ENCODE results near the gene PVALB.

PVALB gene

DNA sequence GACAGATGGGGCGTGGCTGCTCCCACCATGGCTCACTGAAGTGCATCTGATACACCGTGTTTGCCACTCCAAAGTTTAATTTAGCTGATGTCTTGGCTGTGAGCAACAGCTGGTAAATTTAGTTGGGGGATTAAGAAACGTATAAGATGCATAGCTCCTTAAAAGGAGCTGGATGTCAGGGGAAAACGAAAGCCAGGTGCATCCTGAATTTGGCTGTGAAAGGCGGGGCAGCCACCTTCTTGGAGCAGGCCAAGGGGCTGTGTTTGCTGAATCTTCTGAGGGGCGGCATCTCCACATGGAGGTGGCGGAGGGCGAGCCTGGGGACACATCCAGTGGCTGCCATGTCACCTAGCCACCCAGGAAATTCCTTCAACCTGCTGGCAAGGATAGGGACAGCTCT is 23.3 kb upstream of the PVALB start:
- no peak for DNase-seq

DNA sequence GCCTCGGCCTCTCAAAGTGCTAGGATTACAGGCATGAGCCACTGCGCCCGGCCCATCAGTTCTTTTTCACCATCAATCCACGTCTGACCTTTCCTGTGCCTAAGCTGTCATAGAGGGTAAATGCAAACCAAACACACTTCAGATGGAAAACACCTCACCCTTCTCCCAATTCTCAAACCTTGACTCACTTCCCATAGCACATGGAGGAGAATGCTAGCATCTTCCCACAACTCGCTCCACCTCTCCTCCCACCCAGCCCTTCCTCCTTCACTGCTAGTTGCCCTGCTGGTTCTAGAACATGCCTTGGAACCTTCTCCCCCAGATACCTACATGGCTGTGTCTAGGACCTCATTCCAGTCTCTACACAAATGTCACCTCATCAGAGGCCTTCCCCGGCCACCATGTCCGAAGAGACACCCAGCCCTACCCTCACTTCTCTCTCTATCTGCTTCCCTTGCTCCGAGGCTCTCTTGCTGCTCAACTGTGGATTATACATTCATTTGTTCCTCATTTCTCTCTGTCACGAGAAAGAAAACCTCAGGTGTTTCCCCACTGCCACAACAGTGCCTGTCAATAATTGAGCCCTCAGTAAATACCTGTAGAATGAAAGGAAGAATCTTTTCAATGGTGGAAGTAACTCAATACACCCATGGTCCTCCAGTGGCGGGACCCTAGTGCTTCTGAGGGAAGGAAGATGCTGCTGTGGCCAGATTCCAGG is 22.7 kb upstream of the PVALB start:
- DNase-seq: no peak

DNA sequence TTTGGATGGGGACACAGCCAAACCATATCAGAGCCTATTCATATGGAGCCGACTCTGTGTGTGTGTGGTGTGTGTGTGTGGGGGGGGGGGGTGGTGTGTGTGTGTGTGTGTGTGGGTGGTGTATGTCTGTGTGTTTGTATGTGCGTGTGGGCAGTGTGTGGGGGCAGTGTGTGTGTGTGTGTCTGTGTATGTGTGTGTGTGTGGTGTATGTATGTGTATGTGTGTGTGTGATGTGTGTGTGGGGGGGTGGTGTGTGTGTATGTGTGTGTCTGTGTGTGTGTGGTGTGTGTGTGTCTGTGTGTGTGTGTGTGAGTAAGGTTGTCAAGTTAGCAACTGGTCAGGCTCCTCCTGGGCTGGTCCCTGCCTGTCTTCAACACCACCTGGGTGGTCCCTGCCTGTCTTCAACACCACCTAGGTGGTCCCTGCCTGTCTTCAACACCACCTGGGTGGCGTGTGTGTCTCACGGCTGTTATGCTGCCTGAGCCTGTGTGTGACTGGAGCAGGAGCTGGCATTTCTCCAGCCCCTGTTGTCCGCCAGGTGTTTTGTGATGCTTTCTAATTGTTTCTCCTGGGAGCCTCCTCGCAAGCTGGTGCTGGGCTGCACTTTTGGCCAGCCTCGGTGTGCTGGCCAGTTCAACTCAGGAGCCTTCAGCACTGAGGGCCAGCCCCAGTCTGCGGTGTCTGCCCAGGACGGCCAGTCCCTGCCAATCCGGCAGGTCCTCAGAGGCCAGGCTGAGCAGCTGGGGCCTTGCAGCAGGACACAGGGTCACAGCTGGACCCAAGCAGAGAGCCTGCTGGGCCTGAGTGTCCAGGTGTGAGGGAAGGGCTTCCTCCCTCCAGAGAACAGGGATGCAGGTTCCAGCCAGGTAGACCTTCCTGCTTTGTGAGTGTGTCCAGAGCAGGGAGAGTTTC is 21.5 kb upstream of the PVALB start:
- DNase-seq: no peak

DNA sequence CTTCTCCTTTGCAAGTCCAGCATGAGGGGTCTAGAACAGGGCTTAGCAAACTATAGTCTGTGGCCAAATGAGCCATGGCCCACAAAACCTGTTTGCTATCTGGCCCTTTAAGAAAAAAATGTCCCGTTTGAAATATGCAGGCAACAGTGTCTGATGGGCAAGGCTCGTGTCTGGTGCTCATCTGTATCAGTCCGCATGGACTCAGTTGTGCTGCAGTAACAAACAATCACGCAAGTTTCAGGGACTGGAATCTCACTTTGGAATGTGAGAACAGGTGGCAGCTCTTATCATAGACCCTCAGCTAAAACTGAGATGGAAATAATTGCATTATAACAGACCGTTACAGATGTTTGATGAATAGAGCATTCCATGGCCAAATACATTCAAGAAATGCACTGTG is 19.1 kb upstream of the PVALB start:
- no peak for DNase-seq

DNA sequence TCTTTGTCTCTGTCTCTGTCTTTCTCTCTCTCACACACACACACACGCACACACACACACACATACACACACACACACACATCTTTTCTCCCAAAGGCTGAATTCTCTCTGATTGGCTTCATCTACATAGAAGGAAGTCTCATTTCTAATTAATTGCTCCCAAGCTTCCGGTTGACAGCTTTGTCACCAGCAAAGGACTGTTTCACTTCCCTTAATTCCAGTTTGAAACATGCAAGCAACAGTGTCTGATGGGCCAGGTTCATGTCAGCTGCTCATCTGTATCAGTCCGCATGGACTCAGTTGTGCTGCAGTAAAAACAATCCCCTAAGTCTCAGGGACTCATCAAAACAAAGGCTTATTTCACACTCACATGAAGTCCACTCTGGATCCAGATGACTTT is 16.2 kb upstream of the PVALB start:
- peak in 1 of 2 donors; percentile 24 for DNase-seq

DNA sequence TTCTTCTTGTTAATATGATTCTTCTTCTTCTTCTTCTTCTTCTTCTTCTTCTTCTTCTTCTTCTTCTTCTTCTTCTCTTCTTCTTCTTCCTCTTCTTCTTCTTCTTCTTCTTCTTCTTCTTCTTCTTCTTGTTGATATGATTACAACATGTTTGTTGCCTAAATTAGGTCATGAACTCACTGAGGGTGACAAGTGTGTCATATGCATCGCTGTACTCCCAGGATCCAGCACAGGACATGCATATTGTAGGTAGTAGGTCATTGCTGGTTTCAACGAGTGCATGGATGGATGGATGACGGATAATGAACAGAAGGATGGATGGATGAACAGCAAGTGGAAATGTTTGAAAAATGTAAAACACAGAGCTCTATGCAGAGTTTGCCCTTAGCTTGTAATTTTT is 14.9 kb upstream of the PVALB start:
- DNase-seq: no peak

DNA sequence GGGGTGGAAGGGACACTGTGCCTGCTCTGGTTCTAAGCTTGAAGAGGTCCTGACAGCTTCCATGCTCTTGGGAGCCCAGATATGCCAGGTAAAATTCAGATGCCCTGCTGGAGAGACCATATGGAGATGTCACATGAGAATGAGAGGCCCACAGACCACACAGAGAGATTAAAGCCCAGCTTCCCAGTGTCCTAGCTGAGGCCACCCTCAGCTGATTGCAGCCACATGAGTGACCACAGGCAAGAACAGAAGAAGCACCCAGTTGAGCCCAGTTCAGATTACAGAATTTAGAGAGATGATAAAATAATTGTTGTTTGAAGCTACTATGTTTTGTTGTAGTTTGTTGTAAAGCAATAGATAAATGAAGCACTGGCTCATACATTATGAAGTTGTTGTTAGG is 14.4 kb upstream of the PVALB start:
- DNase-seq: no peak

DNA sequence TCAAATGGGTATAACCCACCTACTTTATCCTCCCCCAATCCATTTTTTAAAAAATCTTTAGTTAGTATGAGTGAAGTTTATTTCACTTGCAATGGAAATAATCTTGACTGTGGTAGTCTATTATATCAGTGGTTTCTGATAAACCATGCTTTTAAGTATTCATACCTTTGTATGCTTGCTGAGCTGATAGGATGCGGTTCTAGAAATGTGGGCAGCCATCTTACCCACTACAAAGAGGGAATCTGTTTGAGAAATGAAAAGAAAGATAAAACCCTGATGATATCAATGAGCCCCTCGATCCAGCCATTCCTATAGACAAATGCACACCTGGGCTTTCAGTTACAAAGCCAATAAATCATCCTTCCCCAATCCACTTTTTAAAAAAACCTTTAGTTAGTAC is 13.8 kb upstream of the PVALB start:
- peak in 1 of 2 donors; percentile 18 for DNase-seq

DNA sequence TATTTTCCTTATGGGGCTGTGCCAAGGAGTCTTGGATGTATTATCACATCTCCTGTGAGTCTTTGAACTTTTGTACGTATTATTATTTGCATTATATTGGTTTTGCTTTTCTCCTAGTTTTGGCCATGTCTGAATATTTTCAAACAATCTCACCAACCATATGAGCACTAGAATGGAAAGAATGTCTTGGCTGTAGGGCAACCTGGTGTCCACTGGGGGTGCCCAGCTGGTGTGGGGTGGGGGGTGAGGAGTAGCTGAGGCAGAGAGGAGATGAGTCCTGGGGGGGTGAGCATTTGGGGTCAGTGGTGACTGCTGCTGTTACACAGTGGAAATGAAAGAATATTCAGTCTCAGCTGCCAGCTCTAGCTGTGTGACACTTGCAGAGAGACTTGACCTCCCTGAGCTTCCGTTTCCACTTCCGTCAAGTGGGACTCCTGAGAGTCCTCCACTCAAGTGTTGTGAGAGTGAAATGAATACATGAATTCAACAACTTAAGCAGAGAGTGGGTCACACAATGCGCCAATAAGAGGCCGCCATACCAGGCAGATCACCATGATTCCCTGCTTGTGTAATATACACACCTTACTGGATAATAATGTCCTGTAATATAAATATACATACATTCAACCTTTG is 12.7 kb upstream of the PVALB start:
- no peak for DNase-seq

DNA sequence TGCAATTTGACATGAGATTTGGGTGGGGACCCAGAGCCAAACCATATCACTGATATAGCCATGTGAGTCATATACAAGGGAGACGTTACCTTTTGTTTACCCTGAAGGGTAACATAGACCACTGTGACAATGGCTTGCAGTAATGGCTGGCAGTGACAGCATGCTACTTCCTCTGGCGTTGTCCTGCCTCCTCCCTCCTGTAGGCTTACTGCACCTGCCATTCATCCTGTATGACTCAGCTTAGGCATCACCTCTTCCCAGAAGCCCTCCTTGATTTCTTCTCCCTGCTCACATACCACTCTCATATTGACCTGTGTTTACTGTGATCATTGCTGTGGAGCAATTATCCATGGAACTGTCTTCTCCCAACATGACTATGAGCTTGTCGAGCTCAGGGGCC is 12.0 kb upstream of the PVALB start:
- DNase-seq: no peak

DNA sequence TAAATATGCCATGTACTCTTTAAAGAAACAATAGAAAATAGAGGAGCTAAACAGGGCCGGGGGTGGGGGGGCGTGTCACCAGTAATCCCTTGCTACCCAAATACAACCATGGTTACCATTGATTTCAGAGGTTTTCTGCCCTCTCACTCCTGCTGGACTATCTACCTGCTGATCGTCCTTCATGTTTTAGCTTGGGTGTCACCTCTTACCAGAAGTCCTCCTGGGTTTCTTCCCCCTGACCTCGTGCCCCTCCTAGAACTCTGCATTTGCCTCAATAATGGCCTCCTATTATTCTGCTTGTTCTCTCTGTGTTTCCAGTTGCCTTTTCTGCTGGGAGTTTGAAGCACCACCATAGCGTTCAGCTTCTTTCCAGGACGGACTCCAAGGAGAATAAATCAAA is 9.4 kb upstream of the PVALB start:
- DNase-seq: no peak

DNA sequence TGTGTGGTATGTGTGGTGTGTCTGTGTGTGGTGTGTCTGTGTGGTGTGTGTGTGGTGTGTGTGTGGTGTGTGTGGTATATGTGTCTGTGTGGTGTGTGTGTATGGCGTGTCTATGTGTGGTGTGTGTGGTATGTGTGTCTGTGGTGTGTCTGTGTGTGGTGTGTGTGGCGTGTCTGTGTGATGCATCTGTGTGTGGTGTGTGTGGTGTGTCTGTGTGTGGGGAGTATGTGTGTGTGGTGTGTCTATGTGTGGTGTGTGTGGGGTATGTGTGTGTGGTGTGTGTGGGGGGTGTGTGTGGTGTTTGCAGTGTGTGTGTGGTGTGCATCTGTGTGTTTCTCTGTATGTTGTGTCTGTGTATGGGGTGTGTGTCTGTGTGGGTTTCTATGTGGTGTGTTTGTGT is 7.8 kb upstream of the PVALB start:
- DNase-seq: no peak

DNA sequence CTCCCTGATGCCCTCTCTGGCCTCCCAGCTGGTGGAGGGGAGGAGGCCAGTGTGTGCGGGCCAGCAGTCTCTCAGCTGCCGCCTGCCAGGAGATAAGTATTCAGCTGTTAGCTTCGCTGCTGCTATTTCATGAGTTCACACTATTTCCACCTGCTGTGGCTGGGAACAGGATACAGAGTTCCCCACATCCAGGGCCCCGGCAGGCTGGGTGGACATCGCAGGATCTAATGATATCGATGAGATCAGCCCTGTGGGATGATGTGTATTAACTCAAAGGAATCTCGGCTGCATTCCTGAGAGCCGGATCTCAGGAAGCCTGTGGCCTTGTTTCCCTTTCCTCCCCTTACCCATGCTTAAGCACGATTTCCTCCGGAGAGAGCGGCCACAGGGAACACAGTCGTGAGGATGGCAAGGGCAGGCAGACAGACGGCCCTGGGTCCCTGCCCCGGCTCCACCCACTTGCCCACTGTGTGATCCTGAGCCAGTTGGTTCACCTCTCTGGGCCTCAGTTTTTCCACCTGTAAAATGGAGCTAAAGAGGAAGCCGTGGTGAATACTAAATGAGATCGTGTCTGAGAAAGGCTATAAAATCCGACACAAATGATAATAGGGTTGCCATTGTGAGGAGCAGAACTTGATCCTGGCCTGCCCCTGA is 6.5 kb upstream of the PVALB start:
- DNase-seq: no peak

DNA sequence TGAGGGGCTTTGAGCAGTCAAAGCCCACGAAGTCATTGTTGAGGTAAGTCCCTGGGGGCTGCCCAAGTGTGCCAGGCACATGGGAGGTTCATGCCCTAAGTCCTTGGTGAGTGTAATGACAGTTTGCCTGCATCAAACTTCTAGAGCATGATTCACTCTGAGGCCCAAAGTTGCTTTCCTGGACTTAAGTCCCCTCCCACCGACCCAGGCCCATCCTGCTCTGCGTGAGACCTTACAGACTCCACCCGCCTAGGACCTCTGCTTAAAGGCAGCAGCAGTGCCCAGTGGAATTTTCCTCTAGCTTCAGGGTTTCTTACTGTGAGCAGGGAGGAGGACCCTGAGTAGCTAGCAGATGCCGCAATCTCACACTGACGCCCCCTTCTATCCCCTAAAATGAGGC is 5.7 kb upstream of the PVALB start:
- DNase-seq: no peak

DNA sequence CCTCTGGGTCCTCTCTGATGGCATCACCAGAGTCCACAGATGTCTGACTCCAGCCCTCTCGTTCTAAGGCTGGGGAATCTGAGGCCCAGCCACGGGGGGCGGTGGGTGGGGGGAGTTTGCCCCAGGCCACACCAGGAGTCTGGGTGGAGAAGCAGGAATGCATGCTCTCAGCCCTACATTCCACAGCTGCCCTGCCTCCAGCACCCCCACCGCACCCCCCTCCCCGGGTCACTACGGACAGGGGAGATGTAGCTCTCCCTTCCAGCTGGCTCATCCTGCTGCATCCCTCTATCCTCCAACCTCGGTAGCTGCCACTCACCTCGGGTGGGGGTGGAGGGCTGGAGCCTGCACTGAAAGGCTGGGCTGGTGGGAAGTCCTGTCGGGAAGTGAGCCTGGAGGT is 2.3 kb upstream of the PVALB start:
- DNase-seq: no peak

DNA sequence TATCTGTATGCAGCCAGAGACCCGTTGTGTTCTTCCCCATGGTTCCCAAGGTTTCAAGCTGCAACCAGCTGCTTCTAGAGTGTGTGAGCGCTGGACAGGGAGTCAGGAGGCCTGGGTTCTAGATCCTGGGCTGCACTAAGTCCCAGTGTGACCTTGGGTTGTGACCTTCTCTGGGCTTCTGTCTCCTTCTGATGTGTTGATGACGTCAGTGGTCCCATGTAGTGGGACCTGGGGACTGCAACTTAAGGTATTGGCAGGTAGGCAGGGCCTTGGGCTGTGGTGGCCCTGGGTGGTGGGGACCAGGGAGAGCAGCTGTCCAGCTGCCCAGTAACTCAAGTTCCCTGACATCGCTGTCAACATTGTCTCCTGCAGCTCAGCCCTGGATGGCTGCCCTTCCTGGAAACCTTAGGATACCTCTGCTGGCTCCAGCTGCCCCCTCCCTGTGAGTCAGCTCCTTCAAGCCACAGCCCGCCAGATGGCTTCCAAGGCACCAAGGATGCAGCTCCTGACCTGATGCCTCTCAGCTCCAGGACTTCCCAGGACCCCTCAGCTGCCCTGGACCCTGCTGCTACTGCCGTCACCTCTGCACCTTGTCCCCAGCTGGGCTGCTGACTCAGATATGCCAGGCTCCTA is 1.3 kb upstream of the PVALB start:
- DNase-seq: no peak

DNA sequence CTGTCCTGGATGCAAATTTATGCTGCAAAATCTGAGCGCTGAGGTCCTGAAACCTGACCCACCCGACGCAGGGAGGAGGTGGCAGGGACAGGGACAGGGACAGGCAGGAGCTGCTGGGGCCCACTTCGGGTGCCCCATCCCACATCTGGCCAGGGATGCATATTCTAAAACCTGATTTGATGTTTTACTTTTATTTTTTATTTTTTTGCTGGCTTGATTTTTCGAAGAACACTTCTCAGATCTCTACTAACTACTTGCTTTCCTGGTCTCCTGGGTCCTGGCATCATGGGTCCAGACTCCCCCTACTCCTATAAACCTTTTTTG is 652 bp upstream of the PVALB start:
- no peak for DNase-seq

DNA sequence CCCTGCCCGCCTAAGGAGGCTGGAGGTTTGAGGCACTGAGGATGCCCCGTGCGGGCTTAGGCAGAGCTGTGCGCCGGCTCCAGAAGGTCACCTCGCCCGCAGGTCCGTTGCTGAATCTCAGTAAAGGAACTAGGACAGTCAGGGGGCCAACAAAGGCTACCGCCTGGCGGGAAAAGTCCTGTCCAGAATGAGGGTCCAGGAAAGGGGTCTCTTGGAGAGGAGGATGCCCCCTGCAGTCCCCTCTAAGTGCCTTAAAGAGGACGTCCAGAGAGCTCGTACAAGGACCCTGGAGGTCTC is 548 bp downstream of the PVALB start:
- DNase-seq: no peak

DNA sequence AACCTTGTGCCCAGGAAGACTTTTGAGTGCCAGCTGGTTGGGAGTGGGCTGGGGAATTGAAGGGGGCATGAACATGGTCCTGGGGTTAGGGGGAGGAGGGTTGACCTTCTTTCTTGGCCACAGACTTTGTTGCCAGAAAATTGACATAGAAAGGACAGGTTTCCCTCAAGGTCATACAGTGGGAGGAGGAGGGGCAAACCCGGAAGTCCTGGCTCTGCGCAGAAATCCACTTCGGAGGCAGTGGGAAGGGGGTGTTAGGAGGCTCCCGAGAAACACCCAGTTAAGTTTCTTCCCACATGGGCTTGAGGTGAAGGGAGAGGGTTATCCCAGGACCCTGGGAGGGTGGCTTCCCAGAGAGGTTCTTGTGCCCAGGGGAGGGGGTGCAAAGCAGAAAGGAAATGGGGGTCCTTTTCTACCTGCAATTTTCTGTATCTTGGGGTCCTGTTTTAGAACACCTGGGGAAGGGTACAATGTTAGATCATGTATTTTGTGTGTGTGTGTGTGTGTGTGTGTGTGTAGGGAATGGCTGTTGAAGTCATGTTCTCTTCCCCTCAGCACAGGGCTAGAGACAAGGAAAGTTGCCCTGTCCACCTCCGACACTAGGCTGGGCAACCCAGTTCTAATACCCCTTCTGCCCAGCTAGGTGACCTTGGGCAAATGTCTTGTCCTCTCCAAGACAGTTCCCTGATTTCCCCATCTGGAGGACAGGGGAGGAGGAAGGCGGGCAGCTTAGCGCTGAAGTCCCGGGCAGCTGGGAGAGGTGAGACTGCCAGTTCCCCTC is 1.1 kb downstream of the PVALB start:
- no peak for DNase-seq

DNA sequence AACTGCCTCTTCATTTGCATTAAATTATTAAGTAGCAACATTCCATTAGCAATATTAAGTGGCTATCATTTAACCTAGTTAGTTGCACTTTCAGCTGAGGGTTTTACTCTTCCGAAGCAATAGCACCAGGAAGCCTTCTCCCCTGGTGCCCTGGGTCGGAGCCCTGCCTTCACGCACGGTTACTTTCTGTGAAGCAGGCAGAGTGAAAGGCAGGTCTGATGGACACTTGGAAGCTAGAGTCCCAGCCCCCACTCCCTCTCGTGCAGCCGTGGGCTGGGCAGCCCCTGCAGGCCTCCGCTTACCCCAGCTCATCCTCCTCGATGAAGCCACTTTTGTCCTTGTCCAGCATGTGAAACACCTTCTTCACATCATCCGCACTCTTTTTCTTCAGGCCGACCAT is 2.0 kb downstream of the PVALB start:
- no peak for DNase-seq

DNA sequence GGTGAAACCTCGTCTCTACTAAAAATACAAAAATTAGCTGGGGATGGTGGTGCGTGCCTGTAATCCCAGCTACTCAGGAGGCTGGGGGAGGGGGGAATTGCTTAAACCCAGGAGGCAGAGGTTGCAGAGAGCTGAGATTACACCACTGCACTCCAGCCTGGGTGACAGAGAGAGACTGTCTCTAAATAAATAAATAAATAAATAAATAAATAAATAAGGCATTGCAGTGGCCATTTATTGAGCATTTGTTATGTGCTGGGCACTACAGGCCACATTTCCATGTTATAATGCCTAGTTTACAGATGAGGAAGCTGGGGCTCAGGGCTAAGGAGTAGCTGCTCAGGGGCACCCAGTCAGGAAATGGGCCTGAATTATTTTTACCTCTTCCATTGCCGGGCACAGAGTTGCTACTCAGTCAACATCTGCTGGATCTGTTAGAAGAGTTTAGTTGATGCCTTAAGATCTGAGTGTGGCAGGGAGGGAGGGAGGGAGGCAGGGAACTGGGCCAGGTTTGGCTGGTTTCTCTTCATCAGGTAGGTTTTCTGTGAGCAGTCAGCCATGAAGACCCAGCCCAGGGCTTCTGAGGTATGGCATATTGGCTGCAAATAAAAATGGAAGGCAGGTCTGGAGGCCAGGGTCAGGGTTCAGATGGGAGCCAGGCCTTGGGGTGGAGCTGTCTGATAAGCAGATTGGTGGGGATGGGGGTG is 5.6 kb downstream of the PVALB start:
- no peak for DNase-seq

DNA sequence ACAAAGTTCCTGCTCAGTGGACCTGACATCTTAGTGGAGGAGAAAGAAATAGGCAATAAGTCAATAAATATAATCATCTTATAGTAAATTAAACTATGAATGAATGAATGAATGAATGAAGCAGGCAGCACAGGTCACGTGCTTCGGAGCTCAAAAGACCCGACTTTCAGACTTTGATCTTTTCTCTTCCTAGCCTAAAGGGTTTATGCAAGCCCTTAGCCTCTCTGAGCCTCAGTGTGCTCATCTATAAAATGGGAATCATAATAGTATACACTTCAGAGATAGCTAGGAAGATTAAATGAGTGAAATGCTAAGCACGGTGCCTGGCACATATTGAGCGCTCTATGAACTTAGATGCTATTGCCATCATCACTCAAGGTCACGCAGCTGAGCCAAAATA is 7.5 kb downstream of the PVALB start:
- no peak for DNase-seq
